Neural progenitor cell (in vitro differentiated cells): Measurements from ENCODE around the gene VPS16. TPM values are rescaled to one million over a fixed set of nuclear protein-coding genes. Genes with fewer than 3 reads are reported as not detected.

Experiments used
- DNase-seq: peaks from one replicate; pipeline ENCODE4 v3.0.0-alpha.2; 2016; ENCODE audit warnings: low spot score
- H2AFZ ChIP-seq: fragments of 200-600 bp; sonication (generic); replicated peaks from 2 replicates; pipeline ENCODE4 v1.6.1; 2016; ENCODE audit warnings: antibody characterized with exemption
- H3F3A ChIP-seq: fragments of 200-600 bp; sonication (generic); 2 replicates; pipeline ENCODE4 v1.6.1; 2016; ENCODE audit warnings: antibody characterized with exemption, low read depth
- H3K27ac ChIP-seq: fragments of 200-600 bp; sonication (generic); 2 replicates; pipeline ENCODE4 v1.5.1; 2016; ENCODE audit warnings: mild to moderate bottlenecking
- H3K27me3 ChIP-seq: fragments of 200-600 bp; sonication (generic); 2 replicates; pipeline ENCODE4 v1.6.1; 2016; ENCODE audit warnings: mild to moderate bottlenecking, moderate library complexity
- H3K36me3 ChIP-seq: fragments of 200-600 bp; sonication (generic); 2 replicates; pipeline ENCODE4 v1.5.1; 2016
- H3K4me1 ChIP-seq: fragments of 200-600 bp; sonication (generic); 2 replicates; pipeline ENCODE4 v1.6.1; 2016; ENCODE audit warnings: mixed run types
- H3K4me2 ChIP-seq: fragments of 200-600 bp; sonication (generic); 2 replicates; pipeline ENCODE4 v1.6.1; 2016
- H3K4me3 ChIP-seq: fragments of 200-600 bp; sonication (generic); 2 replicates; pipeline ENCODE4 v1.5.1; 2016
- H3K79me2 ChIP-seq: fragments of 200-600 bp; sonication (generic); 2 replicates; pipeline ENCODE4 v1.6.1; 2016; ENCODE audit warnings: low read depth
- H3K9ac ChIP-seq: fragments of 200-600 bp; sonication (generic); 2 replicates; pipeline ENCODE4 v1.6.1; 2016
- H3K9me3 ChIP-seq: fragments of 200-600 bp; sonication (generic); 2 replicates; pipeline ENCODE4 v1.5.1; 2016; ENCODE audit warnings: low read depth
- H4K20me1 ChIP-seq: fragments of 200-600 bp; sonication (generic); 2 replicates; pipeline ENCODE4 v1.6.1; 2016; ENCODE audit warnings: low read depth
- H3K27ac Mint-ChIP-seq: 3 replicates; pipeline ENCODE4 v1.8.0; 2021; ENCODE audit warnings: mixed read lengths
- H3K27me3 Mint-ChIP-seq: 2 replicates; pipeline ENCODE4 v1.8.0; 2022; ENCODE audit warnings: low read depth, mild to moderate bottlenecking, inconsistent platforms, moderate library complexity, mixed read lengths; ENCODE audit not compliant: insufficient read depth
- H3K36me3 Mint-ChIP-seq: 3 replicates; pipeline ENCODE4 v1.8.0; 2021; ENCODE audit warnings: mixed read lengths
- H3K4me1 Mint-ChIP-seq: 3 replicates; pipeline ENCODE4 v1.8.0; 2021; ENCODE audit warnings: mixed read lengths
- H3K4me3 Mint-ChIP-seq: 3 replicates; pipeline ENCODE4 v1.8.0; 2021; ENCODE audit warnings: mild to moderate bottlenecking, moderate library complexity, mixed read lengths
- H3K9me3 Mint-ChIP-seq: 3 replicates; pipeline ENCODE4 v1.8.0; 2020; ENCODE audit warnings: mixed read lengths
- EZH2 ChIP-seq: fragments of 200-600 bp; sonication (generic); IDR thresholded peaks from 2 replicates; pipeline ENCODE4 v1.6.1; 2017; ENCODE audit warnings: antibody characterized with exemption, mild to moderate bottlenecking, moderate library complexity
- EZH2phosphoT487 ChIP-seq: fragments of 200-600 bp; sonication (generic); IDR thresholded peaks from 2 replicates; pipeline ENCODE4 v1.6.1; 2017; ENCODE audit warnings: antibody characterized with exemption
- total RNA-seq: library from RNA; depleted of rRNA; stranded (reverse); fragments of >200 nt; gene quantifications from 2 replicates; pipeline ENCODE4 v1.2.3, GENCODE V29; 2015; ENCODE audit warnings: low replicate concordance
- TF ChIP-seq, protein P1 (sequence below): fragments of 200-600 bp; sonication (generic); IDR thresholded peaks from 2 replicates; pipeline ENCODE4 v1.5.1; 2017; ENCODE audit warnings: antibody characterized with exemption, mild to moderate bottlenecking

Gene VPS16
- total RNA-seq, 1 donor from 2014 or later: 27.6 TPM

- Mint-ChIP-seq H3K4me1 (peaks cover 9% of the 10 kb centered on the region), H3K36me3 (peaks cover 28% of the 10 kb centered on the region), H3K9me3 (no peaks in the 10 kb centered on the region), H3K27me3 (peaks cover 6% of the 10 kb centered on the region), H3K27ac (peak overlapping the region; percentile 11), H3K4me3 (no peak overlapping the region)
- H3K4me1 ChIP-seq: no peaks in the 10 kb centered on the region
- no peaks in the 10 kb centered on the region for H3F3A ChIP-seq
- peaks cover 6% of the 10 kb centered on the region for H3K79me2 ChIP-seq
- H3K9ac ChIP-seq: no peak overlapping the region
- no peaks in the 10 kb centered on the region for H3K27me3 ChIP-seq
- no peaks in the 10 kb centered on the region for H4K20me1 ChIP-seq
- no peak for DNase-seq
- H3K4me3 ChIP-seq: no peak overlapping the region
- no peak overlapping the region for H2AFZ ChIP-seq
- no peaks in the 10 kb centered on the region for H3K36me3 ChIP-seq
- H3K27ac ChIP-seq: no peak overlapping the region
- no peak for TF ChIP-seq EZH2
- no peak for TF ChIP-seq EZH2phosphoT487
- TF ChIP-seq, protein P1, sequence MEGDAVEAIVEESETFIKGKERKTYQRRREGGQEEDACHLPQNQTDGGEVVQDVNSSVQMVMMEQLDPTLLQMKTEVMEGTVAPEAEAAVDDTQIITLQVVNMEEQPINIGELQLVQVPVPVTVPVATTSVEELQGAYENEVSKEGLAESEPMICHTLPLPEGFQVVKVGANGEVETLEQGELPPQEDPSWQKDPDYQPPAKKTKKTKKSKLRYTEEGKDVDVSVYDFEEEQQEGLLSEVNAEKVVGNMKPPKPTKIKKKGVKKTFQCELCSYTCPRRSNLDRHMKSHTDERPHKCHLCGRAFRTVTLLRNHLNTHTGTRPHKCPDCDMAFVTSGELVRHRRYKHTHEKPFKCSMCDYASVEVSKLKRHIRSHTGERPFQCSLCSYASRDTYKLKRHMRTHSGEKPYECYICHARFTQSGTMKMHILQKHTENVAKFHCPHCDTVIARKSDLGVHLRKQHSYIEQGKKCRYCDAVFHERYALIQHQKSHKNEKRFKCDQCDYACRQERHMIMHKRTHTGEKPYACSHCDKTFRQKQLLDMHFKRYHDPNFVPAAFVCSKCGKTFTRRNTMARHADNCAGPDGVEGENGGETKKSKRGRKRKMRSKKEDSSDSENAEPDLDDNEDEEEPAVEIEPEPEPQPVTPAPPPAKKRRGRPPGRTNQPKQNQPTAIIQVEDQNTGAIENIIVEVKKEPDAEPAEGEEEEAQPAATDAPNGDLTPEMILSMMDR: no peak
- H3K4me2 ChIP-seq: no peak overlapping the region
- H3K9me3 ChIP-seq: no peaks in the 10 kb centered on the region
These were observed 4.5 kb upstream of the VPS16 start for GRCh38 chr20:2836035-2836434.

DNA sequence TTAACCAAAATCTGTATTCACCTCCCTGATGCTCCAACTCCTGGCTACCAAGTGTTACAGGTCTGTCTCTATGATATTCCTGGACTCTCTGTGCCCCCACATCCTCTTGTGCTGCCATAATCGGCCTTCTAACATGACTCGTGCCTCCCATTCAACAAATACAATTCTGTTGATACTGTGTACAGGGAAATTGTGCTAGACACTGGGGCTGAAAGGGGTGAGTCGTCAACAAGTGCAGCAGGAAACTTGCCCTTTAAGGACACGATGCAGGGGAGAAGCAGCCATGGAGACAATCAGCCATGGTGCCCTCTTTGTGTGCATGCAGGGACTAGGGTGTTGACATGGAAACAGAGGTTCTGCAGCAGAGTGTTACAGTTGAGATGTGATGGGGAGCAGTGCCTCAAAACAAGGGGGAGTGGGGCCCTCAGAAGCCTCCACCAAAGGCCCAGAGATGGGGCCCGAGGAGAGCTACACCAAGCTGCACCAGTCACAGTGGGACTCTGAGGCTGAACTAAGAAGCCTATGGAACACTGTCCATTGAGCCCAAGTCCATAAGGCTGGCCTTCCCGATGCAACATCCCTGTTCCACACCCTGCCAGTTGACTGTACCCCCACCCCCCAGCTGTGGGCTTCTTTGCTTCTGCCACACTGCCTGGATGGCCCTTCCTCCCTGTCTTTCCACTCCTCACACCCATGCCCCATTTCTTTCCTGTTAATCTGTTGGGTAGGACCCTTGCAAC lies 3.2 kb upstream of the VPS16 start:
- no peaks in the 10 kb centered on the region for H4K20me1 ChIP-seq
- H3K4me3 ChIP-seq: no peak overlapping the region
- TF ChIP-seq EZH2phosphoT487 (no peak), EZH2 (no peak)
- TF ChIP-seq, protein P1: no peak
- Mint-ChIP-seq H3K36me3 (peaks cover 28% of the 10 kb centered on the region), H3K27ac (peak overlapping the region; percentile 52), H3K27me3 (peaks cover 6% of the 10 kb centered on the region), H3K4me3 (no peak overlapping the region), H3K9me3 (no peaks in the 10 kb centered on the region), H3K4me1 (peaks cover 13% of the 10 kb centered on the region)
- no peaks in the 10 kb centered on the region for H3K36me3 ChIP-seq
- no peak overlapping the region for H3K4me2 ChIP-seq
- peaks cover 6% of the 10 kb centered on the region for H3K79me2 ChIP-seq
- no peaks in the 10 kb centered on the region for H3F3A ChIP-seq
- no peak for DNase-seq
- no peaks in the 10 kb centered on the region for H3K9me3 ChIP-seq
- H3K27ac ChIP-seq: no peak overlapping the region
- H3K9ac ChIP-seq: no peak overlapping the region
- H2AFZ ChIP-seq: no peak overlapping the region
- no peaks in the 10 kb centered on the region for H3K27me3 ChIP-seq
- H3K4me1 ChIP-seq: peaks cover 6% of the 10 kb centered on the region

GRCh38 chr20:2838170-2838797 lies 2.3 kb upstream of the VPS16 start:
- no peak overlapping the region for H3K9ac ChIP-seq
- no peaks in the 10 kb centered on the region for H3F3A ChIP-seq
- H3K36me3 ChIP-seq: no peaks in the 10 kb centered on the region
- no peak overlapping the region for H3K4me2 ChIP-seq
- H3K27ac ChIP-seq: no peak overlapping the region
- H3K4me3 ChIP-seq: no peak overlapping the region
- no peaks in the 10 kb centered on the region for H4K20me1 ChIP-seq
- Mint-ChIP-seq H3K27me3 (peaks cover 6% of the 10 kb centered on the region), H3K4me3 (peak overlapping the region; percentile 58), H3K27ac (no peak overlapping the region), H3K9me3 (no peaks in the 10 kb centered on the region), H3K4me1 (peaks cover 13% of the 10 kb centered on the region), H3K36me3 (peaks cover 26% of the 10 kb centered on the region)
- no peak overlapping the region for H2AFZ ChIP-seq
- peaks cover 6% of the 10 kb centered on the region for H3K79me2 ChIP-seq
- TF ChIP-seq EZH2phosphoT487 (no peak), EZH2 (no peak)
- TF ChIP-seq, protein P1: no peak
- no peaks in the 10 kb centered on the region for H3K9me3 ChIP-seq
- H3K4me1 ChIP-seq: peaks cover 6% of the 10 kb centered on the region
- DNase-seq: no peak
- H3K27me3 ChIP-seq: no peaks in the 10 kb centered on the region
